ENCODE results near the gene TXLNG.

- TF ChIP-seq CTCF (IDR thresholded peaks at IDR 0.05) (no peak), POLR2A (IDR thresholded peaks at IDR 0.05) (no peak)
Measured at GRCh38 chrX:16851827-16852226, 65.6 kb downstream of the TXLNG start.

Measured in testis (tissue), 2 donors.